ENCODE results near the gene GRK1.
"Not testable (repeated sequence)": the region's sequence is repeated elsewhere in the genome, so short reads cannot be mapped to it uniquely, and the experiment has no call there.

GRK1 gene

DNA sequence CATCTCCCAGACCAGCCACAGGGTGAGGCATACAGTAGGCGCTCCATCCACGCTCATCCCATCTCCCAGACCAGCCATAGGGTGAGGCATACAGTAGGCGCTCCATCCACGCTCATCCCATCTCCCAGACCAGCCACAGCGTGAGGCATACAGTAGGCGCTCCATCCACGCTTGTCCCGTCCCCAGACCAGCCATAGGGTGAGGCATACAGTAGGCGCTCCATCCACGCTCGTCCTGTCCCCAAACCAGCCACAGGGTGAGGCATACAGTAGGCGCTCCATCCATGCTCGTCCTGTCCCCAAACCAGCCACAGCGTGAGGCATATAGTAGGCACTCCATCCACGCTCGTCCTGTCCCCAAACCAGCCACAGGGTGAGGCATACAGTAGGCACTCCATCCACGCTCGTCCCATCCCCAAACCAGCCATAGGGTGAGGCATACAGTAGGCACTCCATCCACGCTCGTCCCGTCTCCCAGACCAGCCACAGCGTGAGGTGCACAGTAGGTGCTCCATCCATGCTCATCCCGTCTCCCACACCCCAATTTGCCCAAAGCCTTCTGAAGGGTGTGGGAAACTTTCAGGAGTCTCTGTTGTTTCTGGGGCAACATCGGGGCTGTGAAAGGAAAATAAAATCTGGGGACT is 78.6 kb downstream of the GRK1 start:
- not testable (repeated sequence) for DNase-seq

DNA sequence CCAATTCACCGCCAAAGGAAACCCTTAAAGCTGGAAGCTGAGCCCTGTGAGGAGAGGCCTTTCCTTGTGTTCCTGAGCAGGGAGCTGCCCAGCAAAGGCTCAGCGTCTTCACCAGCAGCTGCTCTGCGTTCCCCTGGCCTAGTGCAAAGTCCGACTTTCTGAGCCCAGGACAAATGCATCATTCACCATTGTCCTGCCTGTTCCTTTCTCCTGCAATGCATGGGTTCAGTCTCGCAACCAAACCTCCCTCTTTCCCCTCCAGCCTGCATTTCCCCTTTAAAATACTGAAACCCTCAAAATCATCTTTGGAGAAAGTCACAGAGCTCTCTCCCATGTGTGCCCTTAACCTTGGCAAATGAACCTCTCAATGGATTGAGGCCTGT is 79.1 kb downstream of the GRK1 start:
- DNase-seq = no peak

DNA sequence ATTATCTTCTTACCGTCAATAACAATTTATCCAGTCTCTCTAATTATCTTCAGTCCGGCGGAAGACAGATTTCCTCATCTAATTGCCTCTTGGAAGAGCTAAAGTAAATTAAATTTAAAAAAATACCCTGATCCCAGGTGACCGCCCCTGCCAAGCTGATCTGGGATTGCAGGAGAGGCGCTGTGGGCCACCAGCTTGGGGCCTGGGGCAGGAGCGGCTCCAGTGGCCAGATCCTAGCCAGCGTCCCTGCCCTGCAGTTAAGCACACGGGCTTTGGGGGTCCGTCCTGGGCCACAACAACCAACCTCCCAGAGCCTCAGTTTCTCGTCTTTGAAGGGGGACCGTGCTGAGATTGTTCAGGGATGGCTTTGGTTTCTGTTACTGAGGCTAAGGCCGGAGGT is 79.7 kb downstream of the GRK1 start:
- no peak for DNase-seq

DNA sequence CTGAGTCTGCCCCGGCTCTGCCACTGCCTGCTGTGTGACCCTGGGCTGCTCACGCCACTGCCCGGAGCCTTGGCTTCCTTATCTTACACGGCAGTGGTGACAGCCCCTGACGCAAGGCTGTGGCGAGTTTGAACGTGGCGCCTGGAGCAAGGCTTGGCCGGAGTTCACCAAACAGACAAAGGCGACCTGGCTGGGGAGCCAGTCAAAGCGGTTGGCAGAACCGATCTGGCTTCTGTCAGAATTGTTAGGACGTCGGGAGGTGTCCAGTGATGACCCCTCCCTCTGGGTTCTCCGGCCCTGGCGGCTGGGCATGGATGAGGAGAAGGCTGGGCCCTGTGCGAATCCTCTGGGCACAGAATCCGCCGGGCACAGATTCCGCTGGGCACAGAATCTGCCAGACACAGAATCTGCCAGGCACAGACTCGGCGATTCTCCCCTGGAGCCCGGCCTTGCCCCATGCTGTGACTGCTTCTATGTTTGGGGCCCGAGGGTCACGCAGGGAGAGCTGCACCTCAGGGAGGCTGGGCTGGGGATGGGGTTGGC is 80.3 kb downstream of the GRK1 start:
- DNase-seq = no peak

DNA sequence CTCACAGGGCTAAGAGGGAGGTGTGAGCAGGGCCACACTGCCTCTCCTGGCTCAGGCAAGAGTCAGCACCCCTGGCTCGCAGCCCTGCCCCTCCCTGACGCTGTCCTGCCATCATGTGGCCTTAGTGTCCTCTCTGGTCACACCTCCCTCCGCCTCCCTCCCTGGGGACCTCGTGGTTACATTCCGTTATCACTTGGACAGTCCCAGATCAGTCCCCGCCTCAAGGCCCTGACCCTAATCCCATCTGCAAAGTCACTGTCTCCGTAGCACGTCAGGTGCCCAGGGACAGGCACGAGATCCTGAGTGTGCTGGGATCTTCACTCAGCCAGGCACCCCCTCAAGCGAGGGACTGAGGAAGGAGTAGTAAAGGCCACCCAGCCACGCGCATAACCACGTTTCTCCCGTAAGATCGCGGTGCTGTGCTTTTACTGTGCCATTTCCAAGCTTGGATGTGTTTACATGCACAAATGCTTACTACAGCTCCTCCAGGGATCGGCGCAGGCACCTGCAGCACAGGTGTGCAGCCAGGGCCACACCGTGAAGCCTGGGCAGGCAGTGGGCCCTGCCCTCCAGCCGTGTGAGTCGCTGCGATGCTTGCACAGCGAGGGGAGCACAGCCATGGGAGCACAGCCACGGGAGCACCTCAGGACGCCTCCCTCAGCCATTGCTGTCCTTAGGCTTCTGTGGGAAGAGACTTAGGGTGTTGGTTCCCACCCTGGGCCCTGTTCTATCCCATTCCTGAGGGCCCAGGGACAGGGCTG is 81.3 kb downstream of the GRK1 start:
- DNase-seq = no peak

DNA sequence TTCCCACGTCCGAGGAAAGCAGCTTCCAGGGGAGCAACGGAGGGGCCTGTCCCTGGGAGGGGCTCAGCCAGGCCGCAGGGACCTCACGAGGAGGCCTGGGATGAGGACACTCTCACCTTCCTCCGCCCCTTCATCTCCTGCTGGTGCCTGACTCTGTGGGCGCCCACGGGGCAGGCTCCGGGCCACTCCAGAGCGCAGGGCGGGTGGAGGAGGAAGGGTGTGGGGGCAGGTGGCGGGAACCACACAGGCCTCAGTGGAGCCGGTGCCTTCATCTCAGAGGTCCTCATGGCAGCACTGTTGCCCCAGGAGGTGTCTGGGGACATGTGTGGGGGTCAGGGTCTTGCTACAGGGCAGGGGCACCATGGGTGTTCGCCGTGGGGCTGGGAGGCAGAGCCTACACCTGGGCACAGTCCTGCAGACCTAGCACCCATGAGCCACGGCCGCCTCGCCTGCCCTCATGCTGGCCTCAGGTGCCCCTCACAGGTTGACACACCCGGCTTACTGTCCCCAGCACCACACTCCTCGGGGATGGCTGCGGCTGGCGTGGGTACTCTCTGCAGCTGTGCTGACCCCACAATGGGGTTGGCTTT is 81.9 kb downstream of the GRK1 start:
- no peak for DNase-seq

DNA sequence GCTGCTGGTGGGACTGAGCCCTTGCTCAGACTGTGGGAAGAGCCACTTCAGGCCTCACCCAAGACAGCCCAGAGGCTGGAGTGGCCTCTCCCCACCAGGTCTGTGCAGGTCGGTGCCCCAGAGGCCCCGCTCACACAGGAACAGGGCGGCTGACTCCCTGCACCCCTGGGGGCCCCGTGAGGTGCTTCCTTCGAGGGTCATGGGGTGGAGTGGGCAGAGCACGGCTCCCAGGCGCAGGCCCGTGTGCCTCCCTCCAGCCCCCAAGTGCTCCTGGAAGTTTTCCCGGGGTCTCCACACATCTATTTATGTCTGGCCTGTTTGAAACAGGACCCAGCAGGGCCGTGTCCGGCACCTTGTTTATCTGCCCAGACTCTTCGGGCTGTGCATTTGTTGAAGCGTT is 82.5 kb downstream of the GRK1 start:
- no peak for DNase-seq

DNA sequence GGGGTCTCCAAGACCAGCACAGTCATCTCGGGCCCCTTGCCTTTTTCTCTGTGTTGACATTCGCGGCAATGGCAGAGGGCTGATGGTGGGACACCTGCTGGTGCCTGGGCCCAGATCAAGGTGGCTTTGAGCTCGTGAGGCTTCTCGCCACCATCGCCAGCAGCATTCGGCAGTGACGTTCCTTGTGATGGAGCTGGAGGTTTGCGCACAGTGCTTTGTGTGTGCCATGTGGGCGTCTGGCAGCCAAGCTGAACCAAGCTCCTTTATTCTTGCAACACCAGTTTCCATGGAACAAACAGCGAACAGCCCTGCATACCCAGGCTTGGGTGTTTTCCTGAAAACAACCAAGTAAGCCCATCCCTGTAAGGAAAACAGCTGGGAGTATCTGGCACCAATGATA is 82.9 kb downstream of the GRK1 start:
- DNase-seq = no peak

DNA sequence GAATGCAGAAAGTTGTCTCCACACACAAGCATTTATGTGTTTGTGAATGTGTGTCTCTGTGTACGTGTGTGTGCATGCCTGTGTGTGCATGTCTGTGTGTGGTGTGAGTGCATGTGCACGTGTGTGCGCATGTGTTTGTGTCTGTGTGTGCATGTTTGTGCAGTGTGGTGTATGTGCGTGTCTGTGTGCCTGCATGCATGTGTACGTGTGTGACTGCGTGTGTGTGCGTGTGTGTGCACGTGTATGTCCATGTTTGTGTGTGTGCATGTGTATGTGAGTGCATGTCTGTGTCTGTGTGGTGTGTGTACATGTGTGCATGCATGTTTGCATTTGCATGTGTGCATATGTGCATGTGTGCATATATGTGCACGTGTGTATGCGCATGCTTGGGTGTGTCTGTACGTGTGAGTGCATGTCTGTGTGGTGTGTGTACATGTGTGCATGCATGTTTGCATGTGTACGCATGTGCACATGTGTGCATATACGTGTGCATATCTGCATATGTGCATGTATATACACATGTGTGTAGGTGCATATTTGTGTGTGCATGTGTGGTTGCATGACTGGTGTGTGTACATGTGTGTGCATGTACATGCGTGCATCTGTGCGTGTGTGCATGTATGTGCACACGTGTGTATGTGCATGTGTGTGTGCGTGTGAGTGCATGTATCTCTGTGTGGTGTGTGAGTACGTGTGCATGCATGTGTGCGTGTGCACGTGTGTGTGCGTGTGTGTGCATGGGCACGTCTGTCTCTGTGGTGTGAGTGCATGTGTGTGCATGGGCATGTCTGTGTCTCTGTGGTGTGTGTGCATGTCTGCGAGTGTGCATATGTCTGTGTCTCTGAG is 83.8 kb downstream of the GRK1 start:
- no peak for DNase-seq

DNA sequence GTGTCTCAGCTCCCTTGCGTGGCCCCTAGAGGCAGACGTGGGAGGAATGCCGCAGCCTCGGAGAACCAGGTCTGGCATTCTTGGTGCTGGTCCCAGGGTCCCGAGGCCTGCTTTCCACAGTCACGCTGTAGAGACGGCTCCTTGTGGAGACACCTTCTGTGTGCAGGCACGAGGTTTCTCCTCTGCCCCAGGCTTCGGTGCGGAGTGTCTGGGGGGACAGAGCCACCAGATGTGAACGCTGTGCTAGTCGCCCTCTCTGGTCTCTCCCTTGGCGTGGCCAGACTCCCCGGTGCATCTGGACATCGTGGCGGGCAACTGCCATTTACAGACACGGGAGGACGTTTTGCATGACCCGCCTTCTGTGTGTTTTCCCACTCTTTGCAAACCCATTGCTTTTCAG is 84.5 kb downstream of the GRK1 start:
- no peak for DNase-seq

DNA sequence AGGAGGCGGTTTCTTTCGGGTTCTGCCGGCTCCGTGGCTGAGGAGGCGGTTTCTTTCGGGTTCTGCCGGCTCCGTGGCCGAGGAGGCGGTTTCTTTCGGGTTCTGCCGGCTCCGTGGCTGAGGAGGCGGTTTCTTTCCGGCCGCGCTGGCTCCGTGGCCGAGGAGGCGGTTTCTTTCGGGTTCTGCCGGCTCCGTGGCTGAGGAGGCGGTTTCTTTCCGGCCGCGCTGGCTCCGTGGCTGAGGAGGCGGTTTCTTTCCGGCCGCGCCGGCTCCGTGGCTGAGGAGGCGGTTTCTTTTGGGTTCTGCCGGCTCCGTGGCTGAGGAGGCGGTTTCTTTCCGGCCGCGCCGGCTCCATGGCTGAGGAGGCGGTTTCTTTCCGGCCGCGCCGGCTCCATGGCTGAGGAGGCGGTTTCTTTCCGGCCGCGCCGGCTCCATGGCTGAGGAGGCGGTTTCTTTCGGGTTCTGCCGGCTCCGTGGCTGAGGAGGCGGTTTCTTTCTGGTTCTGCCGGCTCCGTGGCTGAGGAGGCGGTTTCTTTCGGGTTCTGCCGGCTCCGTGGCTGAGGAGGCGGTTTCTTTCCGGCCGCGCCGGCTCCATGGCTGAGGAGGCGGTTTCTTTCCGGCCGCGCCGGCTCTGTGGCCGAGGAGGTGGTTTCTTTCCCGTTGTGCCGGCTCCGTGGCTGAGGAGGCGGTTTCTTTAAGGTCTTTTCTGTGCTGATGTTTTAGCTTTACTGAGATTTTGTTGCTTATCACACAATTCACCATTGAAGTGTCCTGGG is 85.4 kb downstream of the GRK1 start:
- DNase-seq = not testable (repeated sequence)

DNA sequence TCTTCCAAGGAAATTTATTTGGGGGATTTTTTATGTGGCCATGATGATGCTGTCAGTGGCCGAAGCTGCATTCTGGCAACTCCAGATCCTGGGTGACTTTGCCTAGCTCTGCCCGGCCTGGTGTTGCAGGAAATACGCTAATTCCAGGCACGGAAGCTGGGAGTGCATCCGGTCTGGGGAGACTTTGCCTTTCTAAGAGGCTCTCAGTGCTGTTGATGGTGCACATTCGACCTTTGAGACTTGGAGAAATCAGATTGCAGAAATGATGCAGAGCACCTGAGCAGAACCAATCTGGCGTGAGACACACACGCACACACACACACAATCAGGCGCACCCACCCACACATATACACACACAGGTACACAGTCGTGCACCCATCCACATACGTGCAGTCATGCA is 86.2 kb downstream of the GRK1 start:
- no peak for DNase-seq

DNA sequence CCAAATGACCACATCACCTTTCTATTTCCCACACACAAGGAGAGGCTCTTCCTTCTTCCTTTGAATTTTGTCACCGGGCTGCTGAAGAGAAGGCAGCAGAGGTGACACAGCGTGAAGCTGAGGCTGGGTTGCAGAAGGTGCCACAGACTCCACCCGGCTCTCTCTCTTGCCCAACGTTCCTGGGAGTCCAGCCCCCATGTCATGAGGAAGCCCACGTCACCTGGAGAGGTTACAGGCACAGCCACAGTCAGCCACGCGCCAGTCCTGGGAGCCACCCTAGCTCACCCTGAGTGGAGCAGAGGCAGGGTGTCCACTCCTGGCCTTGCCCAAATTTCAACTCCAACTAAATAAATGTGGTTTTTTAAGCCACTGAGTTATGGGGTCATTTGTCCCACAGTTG is 87.2 kb downstream of the GRK1 start:
- DNase-seq = no peak

DNA sequence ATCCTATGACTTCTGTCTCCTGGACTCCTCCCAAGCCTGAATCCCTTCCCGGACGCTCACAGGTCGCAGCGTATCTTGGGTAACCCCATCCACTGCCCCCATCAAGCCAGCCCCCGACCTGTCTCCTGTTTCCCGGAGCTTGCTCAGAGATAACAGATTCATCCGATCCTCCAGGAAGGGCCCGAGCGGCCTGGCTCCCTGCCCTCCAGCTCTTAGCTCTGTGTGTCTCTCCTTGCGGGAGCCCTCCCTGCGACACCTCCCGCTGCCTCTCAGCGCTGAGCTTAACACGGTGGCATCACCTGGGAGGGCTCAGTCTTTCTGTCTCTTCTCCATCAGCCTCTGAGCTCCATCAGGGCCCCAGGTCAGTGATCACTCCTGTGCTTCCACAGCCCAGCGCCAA is 87.7 kb downstream of the GRK1 start:
- no peak for DNase-seq

DNA sequence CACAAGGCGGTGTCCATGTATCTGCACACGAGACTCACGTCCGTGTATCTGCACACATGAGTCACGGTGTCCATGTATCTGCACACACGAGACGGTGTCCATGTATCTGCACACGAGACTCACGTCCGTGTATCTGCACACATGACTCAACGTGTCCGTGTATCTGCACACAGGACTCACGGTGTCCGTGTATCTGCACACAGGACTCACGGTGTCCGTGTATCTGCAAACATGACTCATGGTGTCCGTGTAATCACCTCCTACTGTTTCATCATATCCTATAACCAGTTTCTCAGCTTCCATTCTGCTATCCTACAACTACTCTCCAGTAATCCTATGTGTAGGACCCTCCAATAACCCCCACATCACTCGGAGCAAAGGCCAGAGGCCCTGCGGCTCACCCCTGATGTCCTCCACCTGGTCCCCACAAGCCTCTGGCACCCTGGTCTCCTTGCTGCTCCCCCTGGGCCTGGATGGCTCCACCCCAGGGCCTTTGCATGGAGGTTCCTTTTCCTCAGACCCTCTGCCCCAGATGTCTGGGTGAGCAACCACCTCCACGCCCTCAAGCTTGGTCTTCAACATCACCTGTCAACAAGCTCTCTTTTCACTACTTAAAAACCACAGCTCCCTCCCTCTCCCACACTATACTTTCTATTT is 89.5 kb downstream of the GRK1 start:
- no peak for DNase-seq

DNA sequence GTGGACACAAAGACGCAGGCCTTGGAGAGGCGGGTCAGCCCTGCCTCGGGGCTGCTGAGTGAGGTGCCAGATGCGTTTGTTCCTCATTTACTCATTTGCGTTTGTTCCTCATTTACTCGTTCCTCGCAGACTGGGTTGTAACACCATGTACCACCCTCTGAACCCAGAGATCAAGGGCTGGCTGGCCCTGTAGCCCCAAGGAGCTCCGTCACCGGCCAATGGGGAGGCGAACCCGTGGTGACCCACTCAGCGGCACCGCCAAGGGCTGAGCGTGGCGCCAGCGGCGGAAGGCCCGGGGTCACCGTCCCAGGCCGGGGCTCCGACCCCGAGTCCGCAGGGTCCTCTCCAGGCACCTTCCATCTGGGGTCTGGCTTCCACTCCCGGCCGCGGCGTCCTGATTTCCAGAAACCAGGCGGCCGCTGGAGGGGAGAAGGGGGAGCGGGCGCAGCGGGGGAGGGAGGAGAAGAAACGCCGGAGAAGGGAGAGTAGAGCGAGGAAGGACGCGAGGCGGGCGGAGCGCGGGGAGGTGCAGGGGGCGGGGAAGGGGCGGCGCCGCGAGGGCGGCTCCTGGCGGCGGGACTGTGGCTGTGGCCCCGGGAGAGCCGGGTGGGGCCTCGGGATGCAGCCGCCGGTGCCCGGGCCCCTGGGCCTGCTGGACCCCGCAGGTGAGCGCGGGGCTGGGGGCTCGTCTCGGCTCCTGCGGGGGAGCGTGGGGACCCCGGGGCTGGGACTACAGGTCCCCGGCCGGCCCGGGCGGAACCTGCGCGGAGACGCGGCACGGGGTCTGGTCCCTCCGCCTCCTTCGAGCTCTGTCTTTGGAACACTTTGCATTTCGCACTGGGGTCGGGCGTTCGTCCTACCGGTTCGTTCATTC is 91.9 kb downstream of the GRK1 start, which contains the start of gene TMEM255B:
TMEM255B (plus strand) TSS at position 576 of the 874 bp plus-strand sequence; CDS start at position 620, 44 bp downstream.
- peak; percentile 68 to 84 for DNase-seq

DNA sequence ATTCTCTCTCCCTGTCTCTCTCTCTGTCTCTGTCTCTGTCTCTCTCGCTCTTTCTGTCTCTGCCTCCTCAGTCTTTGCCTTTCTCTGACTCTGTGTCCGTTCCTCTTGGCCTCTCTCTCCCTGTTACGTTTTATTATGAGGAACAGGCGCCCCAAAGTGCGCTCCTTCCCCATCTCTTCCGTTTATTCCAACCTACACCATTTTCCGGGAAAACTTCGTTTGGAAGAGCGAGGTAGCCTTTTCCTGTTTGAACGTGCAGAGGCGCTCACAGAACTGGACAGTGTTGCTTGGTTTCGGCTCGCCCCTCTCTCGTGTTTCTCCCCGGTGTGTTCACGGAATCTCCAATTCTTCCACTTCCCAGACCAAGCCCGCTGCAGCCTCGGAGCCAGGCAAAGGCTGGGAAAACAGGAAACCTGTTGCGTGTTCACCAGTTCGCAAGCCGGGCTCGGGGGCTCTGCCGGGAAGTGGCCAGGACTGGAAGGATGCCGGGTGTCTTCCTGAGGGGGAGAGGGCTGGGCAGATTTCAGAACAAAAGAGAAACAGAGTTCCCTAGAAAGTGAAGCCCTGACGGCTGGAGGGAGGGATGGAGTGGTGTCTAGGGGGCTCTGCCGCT is 92.6 kb downstream of the GRK1 start:
- no peak for DNase-seq

DNA sequence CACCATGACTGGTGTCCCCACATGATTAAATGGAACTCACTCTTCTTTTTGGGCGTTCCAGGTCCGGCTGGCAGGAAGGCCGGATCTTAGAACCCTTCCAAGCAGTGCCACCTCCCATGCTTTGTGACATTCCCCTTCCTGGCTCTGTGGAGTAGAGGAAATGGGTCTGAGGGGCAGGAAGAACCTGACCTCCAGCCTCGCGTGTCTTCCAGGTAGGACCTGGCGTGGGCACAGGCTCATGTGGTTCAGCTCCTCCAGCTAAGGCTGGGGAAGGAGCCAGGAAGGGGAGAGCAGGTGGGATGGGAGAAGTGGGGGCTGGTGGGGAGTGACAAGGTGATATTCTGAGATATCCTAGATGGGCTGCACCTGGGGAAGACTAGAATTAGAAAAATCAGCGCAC is 94.1 kb downstream of the GRK1 start:
- no peak for DNase-seq

DNA sequence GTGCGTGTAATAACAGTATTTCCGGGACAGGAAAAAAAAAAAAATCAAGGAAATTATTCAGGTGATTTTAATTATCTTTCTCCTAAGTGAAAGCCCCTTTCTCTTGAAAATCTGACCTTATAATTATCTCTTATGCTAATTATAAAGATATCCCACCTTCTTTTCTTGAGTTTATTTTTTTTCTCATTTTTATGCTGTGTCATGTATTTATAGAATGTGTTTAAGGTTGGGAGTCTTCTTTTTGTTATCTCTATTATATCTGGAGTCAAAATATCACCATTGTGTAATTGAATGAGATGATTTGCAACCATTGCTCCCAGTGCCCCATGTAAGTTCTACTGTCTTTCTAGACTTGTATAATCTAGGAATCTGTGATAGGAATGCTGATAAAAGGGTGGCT is 95.1 kb downstream of the GRK1 start:
- DNase-seq = no peak

DNA sequence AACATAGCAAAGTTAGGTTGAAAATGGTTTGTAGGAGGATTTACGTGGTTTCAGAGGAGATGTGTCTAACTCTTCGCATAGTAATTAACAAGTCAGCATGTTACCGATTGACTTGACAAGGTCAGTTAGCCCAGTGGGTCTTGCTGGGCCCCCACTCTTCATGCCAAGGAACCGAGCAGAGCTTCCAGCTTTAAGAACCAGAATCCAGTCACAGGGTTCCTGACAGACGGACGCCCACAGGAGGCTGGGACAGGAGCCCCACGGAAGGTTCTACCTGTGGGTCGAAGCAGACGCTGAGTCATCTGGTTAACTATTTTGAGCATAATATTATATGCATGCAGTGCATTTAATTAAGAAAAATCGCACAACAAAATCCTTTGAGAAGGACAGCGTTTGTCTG is 95.5 kb downstream of the GRK1 start:
- no peak for DNase-seq
